Dermis microvascular lymphatic vessel endothelial cell (primary cell): ENCODE measurements around the gene FBH1. TPM values are rescaled to one million over a fixed set of nuclear protein-coding genes. Genes with fewer than 3 reads are reported as not detected.
"Not testable (repeated sequence)": the region's sequence is repeated elsewhere in the genome, so short reads cannot be mapped to it uniquely, and the experiment has no call there.

ENCODE experiments used
- DNase-seq, 2 donors: peaks; one replicate each; pipeline versions ENCODE4 v3.0.0 to v3.0.0-alpha.2; 2010; ENCODE audit warnings: low read depth in 2 of 2
- total RNA-seq: library from RNA; depleted of rRNA; stranded (reverse); fragments of >200 nt; gene quantifications from 2 replicates; pipeline ENCODE4 v1.2.1, GENCODE V29; 2014

The FBH1 gene
- total RNA-seq, 1 donor from 2014 or later: 61.6 TPM

- no peak for DNase-seq
These were observed 13.8 kb upstream of the FBH1 start for GRCh38 chr10:5876181-5876768.

GRCh38 chr10:5877041-5877440 is 13.0 kb upstream of the FBH1 start:
- not testable (repeated sequence) for DNase-seq

DNA sequence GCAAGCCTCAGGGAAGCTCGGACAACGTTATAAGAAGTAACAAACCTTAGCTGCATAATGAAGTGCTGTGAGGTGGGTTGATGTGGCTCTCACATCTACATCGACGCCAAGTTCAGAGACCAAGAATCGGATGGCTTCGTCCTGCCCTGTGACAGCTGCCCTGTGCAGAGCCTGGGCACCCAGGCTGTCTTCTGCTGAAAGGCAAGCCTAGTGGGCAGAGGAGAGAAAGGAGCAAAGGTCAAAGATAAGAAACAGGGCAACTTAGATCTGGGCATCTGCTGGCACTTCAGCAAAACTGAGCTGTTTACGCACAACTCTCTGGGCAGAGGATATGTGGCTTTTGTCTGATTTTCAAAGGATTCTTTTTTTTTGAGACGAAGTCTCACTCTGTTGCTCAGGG is 7.1 kb upstream of the FBH1 start:
- DNase-seq: no peak

GRCh38 chr10:5885619-5886018 is 4.4 kb upstream of the FBH1 start:
- no peak for DNase-seq

DNA sequence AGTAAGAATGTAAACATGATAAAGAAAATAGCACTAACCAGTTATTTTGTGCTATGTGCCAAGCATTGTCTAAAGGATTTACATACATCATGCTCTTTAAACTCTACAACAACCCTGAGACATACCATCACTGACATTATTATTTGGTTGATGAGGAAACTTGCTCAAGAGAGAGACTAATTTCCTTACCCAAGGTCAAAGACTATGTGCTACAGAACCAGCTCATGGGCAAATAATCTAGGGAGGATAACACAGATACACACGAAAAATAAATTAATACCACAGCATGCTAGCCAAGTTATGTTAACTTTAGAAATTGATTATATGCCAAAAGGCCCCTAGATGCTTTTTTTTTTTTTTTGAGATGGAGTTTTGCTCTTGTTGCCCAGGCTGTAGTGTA is 3.0 kb upstream of the FBH1 start:
- DNase-seq: no peak

- no peak for DNase-seq
These were observed 2.4 kb upstream of the FBH1 start for GRCh38 chr10:5887641-5888040.

DNA sequence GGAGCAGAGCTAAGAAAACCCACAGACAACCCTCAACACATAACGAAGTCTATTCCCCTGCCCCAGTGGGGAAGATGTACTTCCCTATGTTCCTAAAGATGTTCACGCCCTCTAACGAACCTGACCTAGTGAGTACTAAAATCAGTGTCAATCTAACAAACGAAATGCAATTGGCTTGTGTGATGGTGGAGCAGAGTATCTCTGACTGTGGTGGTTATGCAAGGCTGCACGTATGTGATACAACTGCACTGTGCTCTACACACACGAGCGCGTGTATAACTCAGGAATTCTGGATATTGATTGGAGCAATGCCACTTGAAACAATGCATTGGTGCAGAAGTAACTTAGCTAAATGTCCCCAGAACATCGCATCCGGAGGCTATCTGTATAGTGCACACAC is 1.7 kb upstream of the FBH1 start:
- DNase-seq: no peak

DNA sequence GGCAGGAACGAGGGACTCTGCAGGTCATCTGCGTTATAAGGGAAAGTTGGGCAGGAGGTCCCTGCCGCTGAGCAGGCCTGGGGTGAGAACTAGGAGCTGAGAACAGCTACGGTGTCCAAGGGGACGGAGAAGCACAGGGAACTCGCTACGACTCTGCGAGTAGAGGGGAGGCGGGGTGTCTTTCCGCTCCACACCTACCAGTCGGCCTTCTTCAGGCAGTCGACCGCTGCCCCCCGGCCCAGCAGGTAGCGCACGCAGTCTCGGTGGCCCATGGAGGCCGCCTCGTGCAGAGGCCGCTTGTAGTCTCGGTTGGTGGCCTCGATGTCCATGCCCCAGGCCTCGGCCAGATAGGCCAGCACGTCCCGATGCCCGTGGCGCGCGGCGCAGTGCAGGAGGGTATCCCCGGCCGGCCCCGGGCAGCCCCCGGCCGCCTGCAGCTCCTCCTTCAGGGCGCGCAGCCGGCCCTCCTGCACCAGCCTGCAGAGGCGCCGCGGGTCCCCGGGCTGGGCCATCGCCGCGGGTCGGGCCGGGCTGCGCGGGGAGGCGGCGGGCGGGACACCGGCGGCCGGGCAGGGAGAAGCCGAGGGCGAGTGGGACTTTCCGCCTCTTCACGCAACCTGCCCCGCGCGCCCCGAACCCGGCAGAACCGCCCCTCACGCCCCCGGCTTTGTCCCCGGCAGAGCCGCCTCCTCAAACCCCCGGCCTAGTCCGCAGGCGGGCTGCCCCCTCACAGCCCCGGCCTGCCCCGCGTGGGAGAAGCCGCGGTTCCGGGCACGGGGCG is 1.0 kb upstream of the FBH1 start:
- peak in 1 of 2 donors; percentile 42 for DNase-seq

DNA sequence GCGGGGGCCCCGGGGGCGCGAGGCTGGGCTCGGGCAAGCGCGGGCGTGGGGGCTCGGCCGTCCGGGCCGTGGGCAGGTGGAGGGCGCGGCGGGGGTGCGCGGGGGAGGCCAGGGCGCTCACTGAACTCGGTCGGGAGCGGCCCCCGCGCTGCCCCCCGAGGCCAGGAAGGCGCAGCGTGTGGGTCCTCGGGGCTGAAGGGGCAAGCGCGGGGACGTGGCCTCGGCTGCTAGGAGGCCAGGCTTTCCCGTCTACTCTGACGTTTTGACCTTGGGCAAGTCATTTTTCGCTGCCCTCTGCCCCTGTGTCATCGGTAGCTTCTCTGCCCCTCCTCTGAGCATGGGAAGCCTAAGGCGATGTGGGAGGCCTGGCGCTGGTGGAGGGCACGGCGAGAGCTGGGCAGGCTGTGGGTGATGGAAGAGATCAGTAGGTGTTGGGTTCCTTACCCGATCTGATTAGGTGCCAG is 441 bp downstream of the FBH1 start:
- peak in 1 of 2 donors; percentile 33 for DNase-seq

- DNase-seq: no peak
These were observed 966 bp downstream of the FBH1 start for GRCh38 chr10:5891009-5891408.

DNA sequence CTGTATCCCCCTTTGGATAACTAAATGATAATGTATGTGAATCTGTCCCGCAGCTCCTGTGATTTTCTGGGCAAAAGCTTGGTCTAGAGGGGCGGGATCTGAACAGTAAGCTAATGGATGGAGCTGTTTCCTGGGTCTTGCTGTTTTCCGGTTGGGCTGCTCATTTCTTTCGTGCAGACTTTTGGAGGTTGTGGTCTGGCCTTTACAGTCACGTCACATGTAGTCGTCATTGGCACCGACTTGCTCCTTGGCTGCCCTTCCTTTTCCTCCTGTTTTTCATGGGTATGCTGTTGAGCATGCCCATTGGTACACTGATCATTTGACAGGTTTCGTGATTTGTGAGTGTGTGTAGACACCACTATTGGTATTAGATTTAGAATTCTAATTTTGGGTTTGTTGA is 2.0 kb downstream of the FBH1 start:
- DNase-seq: peak in 1 of 2 donors; percentile 30

GRCh38 chr10:5893321-5893720 is 3.3 kb downstream of the FBH1 start:
- DNase-seq: peak in 1 of 2 donors; percentile 42

DNA sequence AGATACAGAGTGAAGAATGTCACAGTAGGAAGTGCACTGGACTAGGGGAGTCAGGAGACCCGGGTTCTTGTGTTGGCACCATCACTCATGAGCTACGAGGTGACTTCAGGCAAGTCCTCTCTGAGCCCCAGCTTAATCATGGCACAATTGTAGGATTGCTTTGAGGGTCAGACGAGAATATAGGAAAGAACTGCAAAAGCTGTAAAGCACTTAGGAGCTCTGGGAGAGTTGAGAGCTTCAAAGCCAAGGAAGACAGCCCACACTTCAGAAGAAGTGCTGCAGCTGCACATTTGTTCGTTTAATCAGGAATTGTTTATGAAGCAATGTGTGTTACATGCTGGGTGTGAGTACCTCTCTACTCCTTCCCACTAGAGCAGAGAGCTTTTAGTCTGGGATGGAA is 4.4 kb downstream of the FBH1 start:
- no peak for DNase-seq

DNA sequence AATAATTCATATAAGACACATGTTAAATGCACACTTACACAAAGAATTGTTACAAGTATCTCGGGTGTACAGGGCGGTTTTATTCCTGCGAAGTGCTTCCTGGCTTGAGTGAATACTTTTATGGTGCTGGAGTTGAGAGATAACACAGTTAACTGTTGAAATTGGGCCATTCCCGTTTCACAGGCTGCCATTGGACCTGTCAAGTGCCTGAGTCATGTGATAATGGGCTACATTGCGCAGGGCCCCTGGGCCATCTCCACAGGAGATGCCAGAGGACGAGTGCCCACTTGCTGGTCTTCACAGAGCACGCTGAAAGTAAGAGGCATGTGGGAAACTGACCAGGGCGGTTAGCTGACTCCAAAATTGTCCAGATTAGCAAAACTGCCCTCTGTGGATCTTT is 4.8 kb downstream of the FBH1 start:
- no peak for DNase-seq

- DNase-seq: no peak
These were observed 5.3 kb downstream of the FBH1 start for GRCh38 chr10:5895365-5895764.

DNA sequence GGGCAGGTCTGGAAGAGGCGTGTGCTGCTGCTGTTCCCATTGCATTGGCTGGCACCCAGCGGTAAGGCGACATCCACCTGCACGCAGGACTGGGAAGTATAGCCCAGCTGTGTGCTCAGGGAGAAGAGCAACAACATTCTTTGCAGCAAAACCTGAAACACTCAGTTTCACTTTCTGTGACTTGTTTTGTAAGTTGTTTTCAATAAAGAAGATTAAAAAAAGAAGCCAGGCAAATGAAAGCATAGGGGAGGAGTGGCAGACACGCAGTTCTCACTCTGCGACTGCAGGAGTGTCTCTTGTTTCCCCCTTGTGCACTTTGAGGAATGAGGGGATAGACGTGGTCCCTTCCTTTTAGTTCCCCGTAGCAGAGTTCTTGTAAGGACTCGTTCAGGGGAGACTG is 5.8 kb downstream of the FBH1 start:
- DNase-seq: no peak

DNA sequence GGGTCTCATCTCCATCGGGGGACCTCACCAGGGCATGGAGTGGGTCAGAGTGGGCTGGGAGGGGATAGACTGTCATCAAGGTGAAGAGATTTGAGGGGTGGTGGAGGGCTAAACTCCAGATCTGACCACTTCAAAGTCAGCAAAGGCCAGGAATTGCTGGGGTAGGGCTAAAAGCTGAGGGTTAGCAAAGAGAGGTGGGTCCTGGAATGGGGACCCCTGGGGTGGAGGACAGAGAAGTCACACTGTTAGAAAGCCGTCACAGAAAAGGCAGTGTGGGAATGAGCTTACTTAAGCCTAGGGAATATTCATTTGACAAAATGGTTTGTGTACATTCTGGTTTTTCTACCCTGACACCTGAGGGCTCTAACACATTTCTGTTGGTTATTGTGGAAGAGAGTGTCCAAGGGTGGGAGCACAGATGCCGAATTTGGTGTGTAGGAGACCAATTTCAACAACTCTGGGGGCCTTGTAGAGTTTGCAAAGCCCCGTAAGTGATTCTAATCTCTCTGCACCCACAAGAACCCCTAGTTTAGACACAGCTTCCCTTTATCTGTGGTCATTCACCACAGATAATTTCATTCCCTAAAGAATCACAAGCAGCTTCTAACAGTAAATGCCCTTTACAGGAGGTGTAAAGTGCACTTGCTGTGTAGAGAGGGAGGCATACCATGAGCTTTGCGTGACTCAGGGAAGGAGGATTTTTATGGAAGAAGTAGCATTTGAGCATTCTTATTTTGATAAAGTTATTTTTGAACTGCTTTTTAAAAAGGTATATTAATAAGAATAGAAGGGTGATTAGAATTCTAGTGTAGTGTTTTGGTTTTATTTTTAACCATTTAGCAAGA is 6.4 kb downstream of the FBH1 start:
- no peak for DNase-seq

DNA sequence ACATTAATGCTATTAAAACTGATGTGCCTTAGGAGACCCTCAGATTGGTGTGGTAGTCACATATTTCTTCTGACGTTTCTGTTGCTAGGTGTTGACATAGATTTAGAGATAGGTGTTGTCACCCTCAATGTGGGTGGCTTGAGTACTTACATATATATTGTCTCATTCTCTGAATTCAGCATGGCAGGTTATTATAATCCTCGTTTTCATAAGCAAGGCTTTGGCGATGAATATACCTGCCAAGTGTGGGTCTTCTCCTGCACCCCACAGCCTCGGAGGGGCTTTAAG is 7.0 kb downstream of the FBH1 start:
- DNase-seq: no peak

GRCh38 chr10:5897504-5897903 is 7.5 kb downstream of the FBH1 start:
- DNase-seq: no peak

DNA sequence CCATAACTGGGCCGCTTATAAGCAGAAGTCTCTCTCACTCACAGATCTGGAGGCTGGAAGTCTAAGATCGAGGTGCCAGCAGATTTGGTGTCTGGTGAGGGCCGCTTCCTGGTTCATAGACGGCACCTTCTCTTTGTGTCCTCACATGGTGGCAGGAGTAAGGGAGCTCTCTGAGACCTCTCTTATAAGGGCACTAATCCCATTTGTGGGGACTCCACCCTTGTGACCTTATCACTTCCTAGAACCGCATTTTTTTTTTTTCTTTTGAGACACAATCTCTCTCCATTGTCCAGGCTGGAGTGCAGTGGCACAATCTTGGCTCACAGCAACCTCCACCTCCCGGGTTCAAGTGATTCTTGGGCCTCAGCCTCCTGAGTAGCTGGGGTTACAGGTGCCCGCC is 8.1 kb downstream of the FBH1 start:
- DNase-seq: no peak

DNA sequence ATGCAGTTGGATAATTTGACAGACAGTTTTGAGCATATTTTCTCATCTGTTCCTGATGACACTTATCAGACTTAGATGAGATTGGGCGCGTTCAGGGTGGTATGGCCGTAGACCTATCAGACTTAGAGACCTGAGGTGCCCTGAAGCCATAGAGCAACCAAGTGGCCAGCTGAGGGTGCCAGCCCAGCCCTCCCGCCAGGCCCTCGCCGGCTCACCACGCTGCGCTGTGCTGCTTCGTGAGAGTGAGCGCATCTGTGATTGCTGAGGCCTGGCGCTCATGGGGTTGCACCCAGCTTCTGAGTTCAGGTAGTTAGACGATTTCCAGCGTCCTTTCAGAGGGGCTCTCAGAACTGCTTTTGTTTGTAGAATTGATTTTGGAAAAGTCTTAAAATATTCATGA is 10.2 kb downstream of the FBH1 start:
- DNase-seq: no peak

DNA sequence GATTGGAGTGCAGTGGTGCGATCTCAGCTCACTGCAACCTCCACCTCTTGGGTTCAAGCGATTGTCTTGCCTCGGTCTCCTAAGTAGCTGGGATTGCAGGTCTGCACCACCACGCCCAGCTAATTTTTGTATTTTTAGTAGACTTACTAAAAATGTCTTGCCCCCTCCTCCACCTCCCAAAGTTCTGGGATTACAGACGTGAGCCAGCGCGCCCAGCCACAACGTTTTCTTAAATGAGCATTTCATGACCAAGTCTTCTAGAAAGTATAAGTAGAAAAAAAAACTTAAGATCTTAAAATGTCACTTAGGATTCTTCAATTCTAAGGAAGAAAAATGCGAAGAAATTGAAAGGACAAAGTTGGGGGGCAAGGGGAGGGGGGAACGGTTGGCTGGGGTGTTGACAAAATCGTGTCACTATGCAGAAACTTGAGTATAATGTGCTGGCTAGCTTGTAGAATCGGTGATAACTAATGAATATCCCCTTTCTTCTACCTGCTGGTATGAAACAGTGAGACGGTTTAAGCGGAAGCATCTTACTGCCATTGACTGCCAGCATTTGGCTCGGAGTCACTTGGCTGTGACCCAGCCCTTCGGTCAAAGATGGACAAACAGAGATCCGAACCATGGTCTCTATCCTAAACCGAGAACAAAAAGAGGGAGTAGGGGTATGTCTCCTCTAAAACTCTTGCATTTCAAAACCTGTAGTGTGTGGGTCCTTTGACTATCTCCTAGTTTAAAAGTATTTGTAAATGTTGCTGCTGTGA is 12.7 kb downstream of the FBH1 start:
- no peak for DNase-seq
